ACHN (cell line): ENCODE results near the gene PPP4R4.
"Not testable (repeated sequence)": the region's sequence is repeated elsewhere in the genome, so short reads cannot be mapped to it uniquely, and the experiment has no call there.

ENCODE experiments used
- DNase-seq: peaks from one replicate; pipeline ENCODE4 v3.0.0-alpha.2; 2015
- in situ Hi-C: cut with HindIII; loops from 2 replicates; pipeline ENCODE4 v1.10.0; 2017; ENCODE audit warnings: low sequenced_read_pairs, low pct_ligation_motif_present, low pct_unique_long_range_greater_than_20kb

The PPP4R4 gene

DNA sequence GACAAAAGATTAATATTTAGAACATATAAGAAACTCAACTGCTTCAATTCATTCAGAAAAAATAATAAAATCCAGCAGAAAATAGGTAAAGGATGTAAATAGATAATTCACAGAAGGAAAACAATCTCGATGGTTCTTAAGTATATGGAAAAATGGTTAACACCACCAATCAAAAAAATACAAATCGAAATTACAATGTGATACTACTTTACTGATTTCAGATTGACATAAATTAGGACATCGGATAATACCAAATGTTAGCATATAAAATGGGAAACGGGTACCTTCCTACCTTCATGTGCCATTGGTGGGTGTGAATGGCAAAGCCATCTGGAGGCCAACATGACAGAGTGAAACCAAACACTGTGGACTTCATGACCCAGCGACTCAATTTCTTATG lies 1.6 kb upstream of the PPP4R4 start:
- no peak for DNase-seq
- in situ Hi-C loops = no loop called here

DNA sequence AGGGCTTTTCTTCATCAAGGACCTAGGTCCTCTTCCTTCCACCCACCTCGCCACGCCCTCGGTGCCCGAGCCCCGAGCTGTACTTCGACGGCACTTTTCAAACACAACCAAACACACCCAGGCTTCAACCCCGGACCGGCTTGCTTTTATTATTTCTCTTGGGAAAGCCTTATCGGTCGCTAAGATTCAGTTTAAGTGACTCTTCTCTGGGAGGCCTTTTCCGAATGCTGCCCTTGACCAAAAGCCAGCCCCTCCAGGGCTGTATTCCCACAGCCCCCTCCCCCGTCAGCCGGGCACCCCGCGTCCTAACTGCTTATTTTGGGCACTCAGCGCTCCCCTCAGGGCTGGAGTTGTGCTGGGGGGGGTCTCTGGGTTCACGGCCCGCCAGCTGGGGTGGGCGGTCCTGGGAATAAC lies 644 bp upstream of the PPP4R4 start:
- in situ Hi-C loops = no loop called here
- no peak for DNase-seq

DNA sequence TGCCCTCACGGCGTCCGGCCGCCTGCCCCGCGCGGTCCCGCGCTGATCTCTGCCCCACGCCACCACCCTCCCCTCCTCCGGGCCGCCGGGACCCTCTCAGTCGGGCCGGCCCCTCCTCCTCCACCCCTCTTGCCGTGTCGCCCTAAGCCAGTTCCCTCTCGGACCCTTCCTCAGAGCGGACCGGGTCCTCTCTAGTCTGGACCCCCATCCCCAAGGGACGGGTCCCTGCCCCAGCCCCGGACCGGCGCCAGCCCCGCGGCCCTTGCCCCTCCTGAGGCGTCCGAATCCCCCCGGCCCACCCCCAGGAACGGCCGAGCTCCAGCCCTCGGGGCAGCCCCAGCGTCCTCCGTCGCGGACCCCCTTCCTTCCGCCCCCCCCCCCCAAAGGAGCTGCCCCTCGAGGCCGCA lies 485 bp downstream of the PPP4R4 start:
- in situ Hi-C loops = no loop called here
- DNase-seq = no peak

DNA sequence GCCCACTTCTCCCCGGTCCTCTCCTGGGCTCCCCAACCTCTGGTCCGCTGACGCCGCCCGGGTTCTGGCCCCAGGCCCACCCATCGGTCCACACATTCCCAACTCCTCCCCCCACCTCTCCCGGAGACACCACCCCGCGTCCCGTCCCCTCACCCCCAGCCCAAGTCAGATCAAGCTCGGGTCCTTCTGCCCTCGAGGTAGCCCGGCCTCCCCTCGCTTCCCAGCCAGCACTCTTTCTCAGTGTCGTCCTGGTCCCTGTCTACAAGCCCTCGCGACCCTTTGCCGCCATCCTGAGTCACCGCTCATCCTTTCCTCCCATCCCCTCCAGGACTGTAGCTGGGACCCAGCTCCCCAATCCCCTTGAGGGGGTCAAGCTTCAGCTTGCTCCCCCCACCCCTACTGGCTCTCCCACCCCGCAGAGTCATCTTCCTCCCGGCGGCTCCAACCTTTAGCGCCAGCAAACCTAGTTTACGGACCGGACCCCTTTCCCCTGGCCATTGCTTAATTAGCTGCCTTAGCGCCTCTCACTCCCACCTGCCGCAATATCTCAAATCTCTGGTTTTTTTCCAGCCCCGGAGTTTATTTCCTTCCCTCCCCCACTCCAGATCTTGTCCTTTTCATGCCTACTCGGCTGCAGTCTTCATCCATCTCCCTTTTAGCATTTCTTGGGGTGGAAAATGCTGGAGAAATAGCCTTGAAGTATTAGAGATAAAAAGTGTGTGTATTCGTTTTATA lies 1.1 kb downstream of the PPP4R4 start:
- in situ Hi-C loops = no loop called here
- no peak for DNase-seq

DNA sequence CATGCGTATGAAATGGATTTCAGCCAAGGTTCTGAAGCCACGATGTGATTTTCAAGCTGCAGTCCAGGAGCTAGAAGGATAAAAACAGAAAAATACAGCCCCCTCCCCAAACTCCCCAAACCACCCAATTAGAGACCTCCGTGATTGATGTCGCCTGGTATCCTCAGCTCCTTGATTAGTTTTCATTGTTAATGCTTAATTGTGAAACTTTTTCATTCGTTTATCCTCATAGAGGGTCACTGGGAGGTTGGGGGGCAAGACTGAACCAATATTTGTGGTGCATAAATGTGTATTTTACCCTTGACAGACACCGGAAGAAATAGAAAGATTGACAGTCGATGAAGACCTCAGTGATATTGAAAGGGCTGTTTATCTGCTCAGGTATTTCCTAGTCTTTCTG lies 1.6 kb downstream of the PPP4R4 start:
- in situ Hi-C loops = no loop called here

DNA sequence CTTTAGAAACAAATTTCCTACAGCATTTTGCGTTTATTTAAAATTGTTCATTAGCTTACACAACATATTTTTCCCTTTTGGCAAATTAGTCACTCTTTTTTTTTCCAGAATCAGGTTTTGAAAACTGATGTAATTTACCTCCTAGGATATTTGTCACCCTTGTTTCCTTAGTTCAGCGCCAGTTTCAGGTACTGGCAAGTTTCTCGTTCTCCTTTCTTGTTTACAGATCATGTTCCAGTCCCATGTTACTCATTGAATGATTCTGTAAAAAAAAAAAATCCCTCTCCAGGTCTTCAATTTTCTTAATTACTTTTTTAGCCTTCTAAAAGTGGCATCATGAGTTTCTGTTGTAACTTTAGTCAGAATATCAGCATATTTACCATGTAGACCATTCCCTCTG lies 2.7 kb downstream of the PPP4R4 start:
- in situ Hi-C loops = no loop called here
- DNase-seq = no peak

More for the DNA sequence above, 1.6 kb downstream of the PPP4R4 start:
- no peak for DNase-seq

DNA sequence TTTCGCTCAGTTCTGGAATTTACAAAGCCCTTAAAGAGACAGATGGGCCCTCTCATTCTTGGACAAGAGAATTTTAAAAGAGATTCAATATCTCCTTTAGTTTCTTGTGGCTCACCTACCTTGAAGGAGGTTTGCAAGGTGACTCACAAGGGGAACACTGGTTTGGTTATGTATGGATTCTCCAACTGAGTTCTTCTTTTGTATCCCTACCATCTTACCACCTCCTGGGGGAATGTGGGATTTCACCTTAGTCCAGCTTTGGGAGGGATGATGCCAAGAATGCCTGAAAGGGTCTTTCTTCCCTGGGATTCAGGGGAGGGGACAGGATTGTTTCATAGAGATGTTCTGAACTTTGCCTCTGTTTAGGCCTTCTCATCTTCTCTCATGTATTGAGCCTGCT lies 3.7 kb downstream of the PPP4R4 start:
- in situ Hi-C loops = no loop called here
- no peak for DNase-seq

GRCh38 chr14:94179244-94179643 lies 5.1 kb downstream of the PPP4R4 start:
- in situ Hi-C loops = no loop called here

GRCh38 chr14:94180655-94181271 lies 6.6 kb downstream of the PPP4R4 start:
- in situ Hi-C loops = no loop called here
- DNase-seq = peak; percentile 75

More at GRCh38 chr14:94179244-94179643, 5.1 kb downstream of the PPP4R4 start:
- DNase-seq = no peak

GRCh38 chr14:94181835-94182234 lies 7.7 kb downstream of the PPP4R4 start:
- in situ Hi-C loops = no loop called here
- DNase-seq = no peak

- in situ Hi-C loops = no loop called here
- no peak for DNase-seq
Observed at GRCh38 chr14:94192536-94192935, 18.4 kb downstream of the PPP4R4 start.

DNA sequence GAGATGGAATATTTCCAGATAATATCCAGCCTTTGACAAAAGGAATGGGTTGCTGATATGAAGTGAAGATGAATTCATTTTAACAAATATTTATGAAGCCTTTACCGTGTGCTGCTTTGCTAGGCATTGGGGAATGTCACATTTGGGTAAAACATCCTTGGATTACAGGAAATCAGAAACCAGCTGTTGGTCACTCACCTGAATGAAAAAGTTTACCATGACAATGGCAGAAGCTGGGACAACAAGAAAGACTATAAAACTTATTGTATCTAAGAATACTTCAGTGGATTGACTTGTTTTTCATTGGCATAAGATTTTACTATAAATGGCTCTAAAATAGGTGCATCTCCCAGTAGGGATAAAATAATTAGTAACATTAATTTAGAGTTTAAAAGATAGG lies 19.7 kb downstream of the PPP4R4 start:
- in situ Hi-C loops = no loop called here
- no peak for DNase-seq

GRCh38 chr14:94196057-94196456 lies 21.9 kb downstream of the PPP4R4 start:
- in situ Hi-C loops = no loop called here
- DNase-seq = no peak

- in situ Hi-C loops = no loop called here
- DNase-seq = no peak
Observed at GRCh38 chr14:94203473-94204210, 29.5 kb downstream of the PPP4R4 start.

DNA sequence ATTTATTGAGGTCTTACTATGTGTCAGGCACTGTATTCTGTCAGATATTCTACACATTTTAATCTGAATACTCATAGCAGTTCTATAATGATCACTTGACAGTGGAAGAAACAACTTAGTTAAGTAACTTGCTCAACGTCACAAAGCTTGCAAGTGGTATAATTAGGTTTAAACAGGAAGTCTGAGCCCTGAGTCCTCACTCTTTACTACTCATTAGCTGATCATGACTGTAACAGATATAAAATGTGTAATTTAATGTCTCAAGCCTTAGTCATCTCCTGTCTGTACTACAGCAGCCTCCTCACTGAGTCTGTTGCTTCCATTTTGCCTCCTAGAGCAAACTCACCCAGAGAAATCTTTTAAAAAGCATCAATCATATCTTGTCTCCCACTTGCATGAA lies 38.9 kb downstream of the PPP4R4 start:
- DNase-seq = no peak
- in situ Hi-C loops = no loop called here

DNA sequence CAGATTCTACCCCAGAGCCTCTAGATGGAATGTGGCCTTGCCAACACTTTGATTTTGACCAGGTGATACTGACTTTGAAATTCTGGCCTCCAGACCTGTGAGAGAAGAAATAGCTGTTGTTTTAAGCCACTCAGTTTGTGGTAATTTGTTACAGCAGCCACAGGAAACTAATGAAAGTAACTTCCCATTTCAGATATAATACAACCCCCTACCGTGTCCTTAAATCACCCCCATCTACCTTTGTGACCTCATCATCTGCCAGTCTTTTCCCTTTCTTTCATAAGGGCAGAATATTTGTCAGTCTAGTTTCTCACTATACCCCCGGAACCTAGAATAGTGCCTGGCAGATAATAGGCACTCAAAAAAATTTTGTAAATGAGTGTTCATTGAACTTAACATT lies 39.6 kb downstream of the PPP4R4 start:
- in situ Hi-C loops = no loop called here
- DNase-seq = no peak

DNA sequence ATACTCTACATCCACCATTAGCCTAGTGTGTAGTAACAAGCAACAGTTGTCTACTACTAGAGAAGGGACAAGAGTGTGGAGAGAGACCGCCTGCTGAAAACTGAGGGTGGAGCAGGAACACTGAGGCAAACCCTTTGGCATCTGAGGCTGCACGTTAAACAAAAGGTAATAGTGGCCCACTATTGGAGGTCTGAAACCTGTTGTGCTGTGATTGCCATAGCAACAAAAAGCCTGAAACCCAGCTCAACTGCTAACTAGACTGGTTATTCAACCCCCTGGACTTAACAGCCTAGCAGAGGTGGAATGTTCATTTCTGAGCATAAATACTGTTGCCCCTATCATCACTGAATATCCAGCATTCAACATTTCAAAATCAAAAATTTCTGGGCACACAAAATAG lies 43.0 kb downstream of the PPP4R4 start:
- in situ Hi-C loops = no loop called here
- no peak for DNase-seq

DNA sequence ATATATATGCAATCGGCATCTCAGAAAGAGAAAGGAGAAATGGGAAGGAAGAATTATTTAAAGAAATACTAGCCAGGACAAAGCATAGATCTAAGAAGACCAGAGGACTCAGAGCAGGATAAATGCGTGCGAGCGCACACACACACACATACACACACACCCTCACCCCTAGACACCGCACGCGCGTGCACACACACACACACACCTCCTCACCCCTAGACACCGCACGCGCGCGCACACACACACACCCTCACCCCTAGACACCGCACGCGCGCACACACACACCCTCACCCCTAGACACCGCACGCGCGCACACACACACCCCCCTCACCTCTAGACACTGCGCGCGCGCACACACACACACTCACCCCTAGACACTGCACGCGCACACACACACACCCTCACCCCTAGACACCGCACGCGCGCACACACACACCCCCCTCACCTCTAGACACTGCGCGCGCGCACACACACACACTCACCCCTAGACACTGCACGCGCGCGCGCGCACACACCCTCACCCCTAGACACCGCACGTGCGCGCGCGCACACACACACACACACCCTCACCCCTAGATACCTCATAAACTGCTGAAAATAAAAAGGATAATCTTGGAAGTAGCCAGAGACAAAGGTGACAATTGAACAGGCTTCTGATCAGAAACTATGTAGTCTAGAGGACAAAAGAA lies 44.2 kb downstream of the PPP4R4 start:
- in situ Hi-C loops, DNase-seq: not testable (repeated sequence)

DNA sequence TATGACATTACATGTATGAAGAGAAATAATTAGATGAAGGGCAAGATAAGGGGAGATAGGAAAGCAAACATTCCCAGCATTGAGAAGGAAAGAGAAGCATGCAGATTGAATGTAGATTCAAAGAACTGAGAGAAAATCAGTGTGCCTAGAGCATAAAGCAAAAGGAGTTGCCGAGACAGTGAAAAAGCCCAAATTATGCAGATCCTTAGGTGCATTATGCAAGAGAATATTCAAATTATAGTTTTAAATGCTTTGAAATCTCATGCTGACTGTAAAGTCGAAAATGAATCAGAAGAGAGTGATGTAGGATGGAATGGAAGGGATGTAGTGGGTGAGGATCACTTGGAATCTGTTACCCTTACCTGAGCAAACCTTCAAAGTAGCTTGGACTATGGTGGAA lies 49.9 kb downstream of the PPP4R4 start:
- in situ Hi-C loops = no loop called here
- DNase-seq = no peak
